Suprapubic skin (tissue), 3 donors: ENCODE data around the gene TBRG1.

Source experiments
- CTCF ChIP-seq, 2 donors: fragments of 200-600 bp in 1 of 2; fragments of 450-650 bp in 1 of 2; sonication (generic) in 1 of 2; IDR thresholded peaks; one replicate each; pipeline ENCODE4 v1.5.1; 2016 to 2019; ENCODE audit warnings: antibody characterized with exemption in 2 of 2, mild to moderate bottlenecking in 1 of 2, moderate library complexity in 1 of 2
- POLR2A ChIP-seq, 2 donors: fragments of 450-650 bp; IDR thresholded peaks; one replicate each; pipeline ENCODE4 v1.6.1; 2017; ENCODE audit warnings: antibody characterized with exemption in 2 of 2, mild to moderate bottlenecking in 2 of 2, moderate library complexity in 2 of 2

- no peak for TF ChIP-seq CTCF (IDR thresholded peaks at IDR 0.05)
- TF ChIP-seq POLR2A (IDR thresholded peaks at IDR 0.05): no peak
Measured at GRCh38 chr11:124657904-124658303, 35.2 kb downstream of the TBRG1 start.
